Epithelial cell of prostate (primary cell): ENCODE measurements around the gene GNS.
"Not testable (repeated sequence)": the region's sequence is repeated elsewhere in the genome, so short reads cannot be mapped to it uniquely, and the experiment has no call there.

Source experiments
- DNase-seq: peaks from one replicate; pipeline ENCODE4 v3.0.0-alpha.2; 2011; ENCODE audit warnings: low read depth, low spot score
- H3K27ac ChIP-seq: fragments of 450-650 bp; 2 replicates; pipeline ENCODE4 v1.5.1; 2017; ENCODE audit warnings: mild to moderate bottlenecking

GNS gene

DNA sequence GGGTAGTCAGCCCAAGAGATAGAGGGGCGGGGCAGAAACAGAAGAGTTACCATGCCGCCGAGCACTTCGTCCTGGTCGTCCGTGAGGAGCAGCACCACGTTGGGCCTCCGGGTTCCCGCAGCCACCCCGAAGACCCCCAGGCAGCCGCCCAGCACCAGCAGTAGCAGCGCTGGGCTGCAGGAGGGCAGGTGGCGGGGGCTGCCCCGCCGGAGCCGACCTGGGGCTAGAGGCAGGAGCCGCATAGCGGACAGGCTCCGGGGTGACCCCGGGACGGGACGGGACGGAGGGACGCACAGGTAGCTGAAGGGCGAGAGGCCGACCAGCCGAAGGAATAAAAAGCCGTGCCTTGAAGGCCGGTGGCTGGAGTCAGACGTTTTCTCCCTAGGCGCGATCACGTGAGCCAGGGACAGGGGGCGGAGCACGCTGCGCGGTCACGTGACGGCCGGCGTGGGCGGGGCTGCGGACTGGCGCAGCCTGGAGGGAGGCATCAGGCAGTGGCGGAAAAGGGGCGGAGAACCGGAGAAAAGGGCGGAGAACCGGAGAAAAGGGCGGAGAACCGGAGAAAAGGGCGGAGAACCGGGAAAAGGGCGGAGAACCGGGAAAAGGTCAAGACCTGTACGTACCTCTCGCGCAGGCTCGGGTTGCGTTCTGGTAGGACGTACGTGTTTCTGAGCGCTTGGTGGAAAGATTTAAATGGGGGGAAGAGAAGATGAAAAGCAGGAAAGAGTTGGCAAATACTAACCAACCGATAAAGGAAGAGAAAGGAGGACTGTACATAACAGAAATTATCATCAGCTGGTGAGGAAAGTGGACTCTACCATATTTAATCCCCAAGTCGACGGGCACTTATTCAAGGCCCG lies at the start of gene GNS:
Gene GNS, minus strand, starts transcription at position 372 of the 860 bp plus-strand sequence. Its CDS starts 130 bp downstream, at position 242.
- peak; percentile 45 for DNase-seq

GRCh38 chr12:64808110-64808509 lies 48.9 kb upstream of the GNS start:
- no peak overlapping the region for H3K27ac ChIP-seq
- DNase-seq = no peak

More for the DNA sequence above, at the start of gene GNS:
- H3K27ac ChIP-seq = peak within 1 kb of the TSS; percentile 74

DNA sequence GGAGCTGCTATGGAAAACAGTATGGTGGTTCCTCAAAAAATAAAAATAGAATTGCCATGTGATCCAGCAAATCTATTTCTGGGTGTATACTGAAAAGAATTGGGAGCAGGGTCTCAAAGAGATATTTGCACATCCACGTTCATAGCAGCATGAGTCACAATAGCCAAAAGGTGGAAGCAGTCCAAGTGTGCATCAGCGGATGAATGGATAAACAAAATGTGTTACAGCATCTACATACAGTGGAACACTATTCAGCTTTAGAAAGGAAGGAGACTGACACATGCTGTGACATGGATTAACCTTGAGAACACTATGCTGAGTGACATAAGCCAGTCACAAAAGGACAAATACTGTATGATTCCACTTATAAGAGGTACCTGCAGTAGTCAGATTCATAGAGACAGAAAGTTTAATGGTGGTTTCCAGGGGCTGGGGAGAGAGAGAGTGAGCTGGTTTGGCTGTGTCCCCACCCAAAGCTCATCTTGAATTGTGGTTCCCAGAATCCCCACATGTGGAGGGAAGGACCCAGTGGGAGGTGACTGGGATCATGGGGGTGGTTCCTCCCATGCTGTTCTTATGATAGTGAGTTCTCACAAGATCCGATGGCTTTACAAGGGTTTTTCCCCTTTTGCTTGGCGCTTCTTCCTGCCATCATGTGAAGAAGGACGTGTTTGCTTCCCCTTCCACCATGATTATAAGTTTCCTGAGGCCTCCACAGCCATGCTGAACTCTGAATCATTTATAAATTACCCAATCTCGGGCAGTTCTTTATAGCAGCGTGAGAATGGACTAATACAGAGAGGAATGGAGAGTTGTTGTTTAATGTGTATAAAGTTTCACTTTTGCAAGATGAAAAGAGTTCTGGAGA lies 47.6 kb upstream of the GNS start:
- no peak for DNase-seq
- H3K27ac ChIP-seq = no peak overlapping the region

DNA sequence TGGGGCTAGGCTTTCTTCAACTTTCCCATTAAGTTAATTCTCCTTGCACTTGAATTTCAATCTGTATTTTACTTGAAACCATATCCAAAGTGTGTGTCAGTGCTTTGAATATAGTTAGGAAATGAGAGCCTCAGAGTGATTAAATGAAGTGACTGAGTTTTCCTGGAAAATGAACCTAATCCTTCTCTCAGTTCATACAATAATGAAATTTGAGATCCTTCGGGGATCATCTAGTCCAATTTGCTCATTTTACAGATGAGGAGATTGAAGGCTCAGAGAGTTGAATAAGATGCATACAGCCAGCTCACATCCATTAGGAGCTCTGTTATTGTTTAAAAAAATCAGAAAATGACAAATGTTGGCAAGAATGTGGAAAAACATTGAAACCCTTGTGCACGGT lies 47.0 kb upstream of the GNS start:
- DNase-seq = no peak
- H3K27ac ChIP-seq = no peak overlapping the region

DNA sequence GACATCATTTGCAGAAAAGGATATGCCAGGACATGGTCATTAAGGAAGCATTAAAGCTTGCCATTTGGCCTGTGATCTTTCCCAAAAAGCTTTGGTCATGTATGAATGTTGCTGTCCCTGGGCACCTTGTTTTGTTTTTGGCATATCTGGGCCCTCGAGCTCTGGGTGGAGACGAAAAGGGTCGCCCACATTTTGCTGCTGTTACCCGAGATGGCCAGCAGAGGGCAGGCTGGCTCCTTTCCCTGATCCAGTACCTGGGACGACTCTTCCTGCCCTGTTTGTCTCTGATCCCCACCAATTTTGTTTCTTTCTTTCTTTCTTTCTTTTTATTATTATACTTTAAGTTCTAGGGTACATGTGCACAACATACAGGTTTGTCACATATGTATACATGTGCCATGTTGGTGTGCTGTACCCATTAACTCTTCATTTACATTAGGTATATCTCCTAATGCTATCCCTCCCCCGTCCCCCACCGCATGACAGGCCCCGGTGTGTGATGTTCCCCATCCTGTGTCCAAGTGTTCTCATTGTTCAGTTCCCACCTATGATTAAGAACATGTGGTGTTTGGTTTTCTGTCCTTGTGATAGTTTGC lies 43.1 kb upstream of the GNS start:
- not testable (repeated sequence) for H3K27ac ChIP-seq, DNase-seq

DNA sequence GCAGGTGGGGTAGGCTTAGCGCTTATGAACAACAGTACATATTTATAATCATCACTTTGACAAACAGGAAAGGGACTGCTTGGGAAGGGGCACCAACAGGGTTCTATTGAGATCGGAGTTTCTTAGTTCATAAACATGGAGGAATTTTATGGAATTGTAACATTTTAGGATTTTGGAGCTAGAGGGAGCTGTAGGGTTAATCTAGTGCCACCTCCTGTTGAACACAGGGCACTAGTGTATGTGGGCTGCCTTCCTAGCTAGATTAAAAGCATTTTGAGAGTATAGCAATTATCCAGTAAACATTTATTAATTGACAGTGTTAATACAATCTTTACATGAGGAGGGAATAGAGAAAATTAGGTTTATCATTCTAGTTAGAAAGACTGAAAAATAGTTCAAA lies 42.2 kb upstream of the GNS start:
- DNase-seq = no peak
- no peak overlapping the region for H3K27ac ChIP-seq

DNA sequence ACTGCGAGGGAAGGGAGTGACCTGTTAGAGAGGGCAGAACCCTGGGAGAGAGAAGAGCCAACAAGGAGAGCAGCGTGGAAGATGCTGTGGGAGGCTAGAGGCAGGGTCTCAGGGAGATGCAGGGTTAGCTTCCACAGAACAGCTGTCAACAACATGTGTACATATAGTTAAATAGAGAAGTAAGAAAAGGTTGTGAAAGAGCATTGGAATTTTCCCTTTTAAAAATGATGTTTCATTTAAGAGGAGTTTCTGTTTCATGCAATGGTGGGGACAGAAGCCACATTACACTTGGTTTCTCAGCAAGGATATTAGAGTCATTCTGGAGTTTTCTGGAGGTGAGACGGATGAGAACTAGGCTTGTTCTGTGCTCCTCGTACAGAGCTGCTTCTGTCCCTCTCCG lies 41.4 kb upstream of the GNS start:
- no peak for DNase-seq
- no peak overlapping the region for H3K27ac ChIP-seq

DNA sequence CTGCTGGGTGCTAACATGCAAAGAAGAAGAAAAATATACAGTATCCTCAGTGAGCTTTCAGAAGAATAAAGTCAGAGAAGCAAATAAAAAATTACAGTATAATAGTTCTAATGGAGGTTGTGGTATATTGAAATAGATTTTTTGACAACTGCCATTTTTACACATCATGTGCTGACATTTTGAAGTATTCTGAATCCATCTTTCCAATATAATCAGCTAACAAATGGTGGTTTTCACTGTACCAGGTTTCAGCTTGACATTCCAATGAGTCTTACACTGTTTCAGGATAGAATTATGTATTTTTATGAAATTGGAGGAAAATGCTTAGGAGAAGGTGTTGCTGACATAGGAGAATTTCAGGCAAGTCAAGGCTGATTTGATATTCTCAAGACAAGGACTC lies 39.0 kb upstream of the GNS start:
- no peak overlapping the region for H3K27ac ChIP-seq
- DNase-seq = no peak

- no peak overlapping the region for H3K27ac ChIP-seq
- DNase-seq = peak; percentile 31
Observed at GRCh38 chr12:64797156-64797555, 38.0 kb upstream of the GNS start.

DNA sequence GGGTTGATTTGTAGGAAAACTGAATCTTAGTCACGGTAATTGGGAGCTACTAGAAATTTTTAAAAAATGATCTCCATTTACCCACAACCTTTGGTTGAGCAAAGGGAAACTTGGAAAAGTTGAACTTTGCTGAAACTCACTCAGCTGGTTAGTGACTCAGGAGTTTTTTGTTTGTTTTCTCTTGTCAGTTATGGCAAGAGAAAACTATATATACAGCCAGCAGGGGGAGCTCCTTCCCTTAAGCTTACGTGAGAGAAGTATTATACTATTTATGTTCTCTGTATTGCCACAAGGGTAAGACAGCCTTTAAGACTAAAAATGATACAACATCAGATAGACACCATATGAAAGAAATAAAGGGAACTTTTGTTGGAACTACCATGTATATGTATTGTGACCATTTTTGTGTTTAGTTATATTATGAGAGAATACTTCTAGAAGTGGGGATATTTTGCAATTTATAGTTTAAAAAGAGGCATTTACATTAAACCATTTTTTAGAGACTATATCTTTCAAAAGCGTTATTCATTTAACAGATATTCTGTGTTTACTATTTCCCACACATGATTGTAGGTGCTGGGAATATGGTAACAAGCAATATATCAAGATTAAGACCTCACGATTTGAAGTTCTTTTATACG lies 37.1 kb upstream of the GNS start:
- no peak overlapping the region for H3K27ac ChIP-seq
- peak; percentile 78 for DNase-seq

GRCh38 chr12:64794305-64794704 lies 35.1 kb upstream of the GNS start:
- no peak overlapping the region for H3K27ac ChIP-seq
- no peak for DNase-seq

- no peak overlapping the region for H3K27ac ChIP-seq
- DNase-seq = no peak
Observed at GRCh38 chr12:64793610-64794009, 34.4 kb upstream of the GNS start.

DNA sequence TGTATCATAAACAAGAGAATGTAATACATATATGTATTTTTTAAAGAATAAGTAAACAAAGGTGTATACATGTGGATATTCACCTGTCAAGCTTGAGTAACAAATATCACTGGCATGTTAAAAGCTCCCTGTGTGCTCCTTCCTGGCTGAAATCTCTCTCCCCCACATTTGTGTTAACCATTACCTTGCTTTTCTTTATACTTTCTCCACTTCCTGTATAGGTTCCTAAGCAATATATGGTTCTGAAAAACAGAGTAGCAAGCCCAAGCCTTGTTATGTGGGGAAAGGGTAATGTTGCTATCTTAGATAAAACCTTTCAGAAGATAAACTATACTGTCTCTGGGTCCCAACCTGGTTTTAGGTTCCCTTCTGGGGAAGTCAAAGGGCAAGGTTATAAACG lies 32.9 kb upstream of the GNS start:
- DNase-seq = no peak
- H3K27ac ChIP-seq = no peak overlapping the region

DNA sequence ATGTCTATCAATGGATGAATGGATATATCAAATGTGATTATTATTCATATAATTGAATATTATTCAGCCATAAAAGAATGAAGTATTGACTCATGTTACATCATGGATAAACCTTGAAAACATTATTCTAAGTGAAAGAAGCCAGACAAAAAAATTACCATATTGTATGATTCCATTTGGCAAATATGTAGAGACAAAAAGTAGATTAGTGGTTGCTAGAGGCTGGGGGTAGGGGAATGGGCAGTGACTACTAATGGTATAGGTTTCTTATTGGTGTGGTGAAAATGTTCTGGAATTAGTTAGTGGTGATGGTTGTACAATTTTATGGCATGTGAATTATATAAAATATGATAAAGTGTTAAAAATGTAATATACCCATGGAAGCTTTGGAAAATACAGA lies 31.8 kb upstream of the GNS start:
- no peak for DNase-seq
- no peak overlapping the region for H3K27ac ChIP-seq

- no peak for DNase-seq
Observed at GRCh38 chr12:64790166-64790565, 31.0 kb upstream of the GNS start.

DNA sequence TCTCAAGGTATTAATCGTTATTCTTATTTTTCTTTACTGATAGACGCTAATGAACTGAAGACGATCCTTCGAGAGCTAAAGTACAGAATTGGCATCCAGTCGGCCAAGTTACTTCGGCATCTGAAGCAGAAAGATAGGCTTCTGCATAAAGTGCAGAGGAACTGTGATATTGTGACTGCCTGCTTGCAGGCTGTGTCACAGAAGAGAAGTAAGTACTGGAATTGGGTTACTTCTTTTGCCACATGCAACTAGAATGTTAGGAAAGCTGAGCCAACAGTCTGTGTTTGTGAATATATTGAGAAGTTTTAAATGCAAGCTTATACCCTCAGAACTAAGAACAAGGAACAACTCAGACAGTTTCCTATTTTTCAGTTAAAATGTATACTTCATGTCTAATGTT lies 26.6 kb upstream of the GNS start:
- H3K27ac ChIP-seq = no peak overlapping the region
- DNase-seq = no peak

More at GRCh38 chr12:64790166-64790565, 31.0 kb upstream of the GNS start:
- H3K27ac ChIP-seq = no peak overlapping the region

GRCh38 chr12:64782191-64782876 lies 23.1 kb upstream of the GNS start:
- DNase-seq = no peak
- no peak overlapping the region for H3K27ac ChIP-seq

DNA sequence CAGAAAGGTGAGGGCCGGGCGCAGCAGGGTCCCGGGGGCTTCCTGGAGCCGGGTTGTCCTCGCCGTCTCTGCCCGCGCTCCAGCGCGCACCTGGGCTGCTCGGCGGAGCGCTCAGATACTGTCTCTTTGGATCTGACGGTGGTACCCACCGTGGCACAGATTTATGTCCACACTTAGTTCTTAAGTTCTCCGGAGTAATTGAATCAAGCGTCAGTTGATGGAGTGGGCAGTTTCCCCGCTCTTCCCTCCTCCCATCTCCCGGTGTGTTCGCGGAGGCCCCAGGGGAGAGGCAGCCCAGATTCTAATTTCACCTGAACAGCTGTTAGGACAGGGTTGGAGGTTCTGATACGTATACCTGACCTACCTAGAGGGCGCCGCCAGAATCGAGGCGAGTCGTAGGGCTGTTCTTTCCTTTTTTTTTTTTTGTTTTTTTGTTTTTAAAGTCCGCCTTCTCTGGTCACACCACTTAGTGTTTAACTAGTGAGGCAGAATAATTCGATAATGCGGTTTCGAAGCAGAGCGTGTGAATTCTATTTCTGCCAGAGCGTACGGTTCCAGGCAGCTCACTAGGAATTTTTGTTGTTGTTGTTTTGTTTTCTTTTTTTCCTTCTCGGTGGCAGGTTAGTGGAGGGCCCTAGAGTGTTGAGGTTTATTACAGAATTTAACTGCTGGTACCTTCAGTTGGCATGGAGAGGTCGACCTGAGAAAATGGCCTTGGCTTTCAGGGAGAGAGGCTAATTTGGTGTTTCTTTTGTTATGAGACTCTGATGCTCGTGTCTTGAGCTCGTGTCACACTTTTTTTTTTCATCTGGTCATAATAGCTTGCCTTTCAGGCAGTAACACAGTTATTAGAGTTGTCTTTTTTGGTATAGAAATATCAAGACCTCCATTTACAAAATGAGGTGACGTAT lies 22.3 kb upstream of the GNS start:
- H3K27ac ChIP-seq = no peak overlapping the region
- DNase-seq = no peak
